ENCODE measurements around the gene VWC2L.

GRCh38 chr2:214481204-214481603 is 70.3 kb downstream of the VWC2L start:
- TF ChIP-seq CTCF (IDR thresholded peaks at IDR 0.05; ENCODE audit: poor library complexity) (no peak), EZH2 (IDR thresholded peaks at IDR 0.05; ENCODE audit: borderline replicate concordance) (no peak), EZH2phosphoT487 (IDR thresholded peaks at IDR 0.05; ENCODE audit: low read depth, severe bottlenecking, unreplicated experiment) (no peak)

All from hepatocyte (in vitro differentiated cells).